ENCODE measurements around the gene IP6K1.

DNA sequence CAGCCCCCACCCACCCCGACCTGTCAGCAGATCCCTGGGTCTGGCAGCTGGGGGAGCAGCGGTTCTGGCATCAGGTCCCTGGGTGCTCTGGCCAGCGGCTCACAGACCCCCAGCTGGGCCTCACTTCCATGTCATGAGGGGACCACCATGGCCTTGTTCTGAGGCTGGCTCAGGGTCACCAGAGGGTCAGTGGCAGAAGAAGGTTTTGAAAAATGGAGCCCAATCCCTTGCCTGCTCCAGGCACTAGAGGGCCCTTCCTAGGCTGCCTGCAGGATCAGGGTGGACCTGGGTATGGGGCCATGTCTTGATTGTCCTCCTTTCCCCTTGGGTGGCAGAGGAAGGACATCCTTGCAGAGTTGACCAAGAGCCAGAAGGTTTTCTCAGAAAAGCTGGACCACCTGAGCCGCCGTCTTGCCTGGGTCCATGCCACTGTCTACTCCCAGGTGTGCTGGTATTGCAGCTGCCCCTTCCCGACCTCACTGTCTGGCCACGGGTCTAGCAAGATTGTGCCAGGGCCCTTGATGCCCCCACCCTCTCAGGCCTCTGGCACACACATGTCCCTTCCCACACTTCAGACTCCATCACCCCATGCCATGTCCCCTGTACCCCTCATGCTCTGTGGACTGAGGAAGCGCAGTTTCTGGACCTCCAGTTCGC is 79.8 kb downstream of the IP6K1 start:
- TF ChIP-seq CTCF (IDR thresholded peaks at IDR 0.05 in 2 of 3, conservative IDR thresholded peaks at IDR 0.05 in 1 of 3; ENCODE audit: borderline replicate concordance in 1 of 3, insufficient read depth in 1 of 3, low read depth in 2 of 3, low read length in 2 of 3): no peak
- TF ChIP-seq EZH2 (IDR thresholded peaks at IDR 0.05): no peak
- TF ChIP-seq ZNF274 (IDR thresholded peaks at IDR 0.05; ENCODE audit: low read depth, low read length): no peak
